HG02610 (cell line): ENCODE results near the gene FRMPD4.
"Not testable (repeated sequence)": the region's sequence is repeated elsewhere in the genome, so short reads cannot be mapped to it uniquely, and the experiment has no call there.

Experiments used
- ATAC-seq: cut with Tn5 transposase; IDR thresholded peaks from one replicate; pipeline ENCODE4 v1.9.1; 2021; ENCODE audit warnings: mild to moderate bottlenecking, moderate library complexity; ENCODE audit not compliant: unreplicated experiment

The FRMPD4 gene

DNA sequence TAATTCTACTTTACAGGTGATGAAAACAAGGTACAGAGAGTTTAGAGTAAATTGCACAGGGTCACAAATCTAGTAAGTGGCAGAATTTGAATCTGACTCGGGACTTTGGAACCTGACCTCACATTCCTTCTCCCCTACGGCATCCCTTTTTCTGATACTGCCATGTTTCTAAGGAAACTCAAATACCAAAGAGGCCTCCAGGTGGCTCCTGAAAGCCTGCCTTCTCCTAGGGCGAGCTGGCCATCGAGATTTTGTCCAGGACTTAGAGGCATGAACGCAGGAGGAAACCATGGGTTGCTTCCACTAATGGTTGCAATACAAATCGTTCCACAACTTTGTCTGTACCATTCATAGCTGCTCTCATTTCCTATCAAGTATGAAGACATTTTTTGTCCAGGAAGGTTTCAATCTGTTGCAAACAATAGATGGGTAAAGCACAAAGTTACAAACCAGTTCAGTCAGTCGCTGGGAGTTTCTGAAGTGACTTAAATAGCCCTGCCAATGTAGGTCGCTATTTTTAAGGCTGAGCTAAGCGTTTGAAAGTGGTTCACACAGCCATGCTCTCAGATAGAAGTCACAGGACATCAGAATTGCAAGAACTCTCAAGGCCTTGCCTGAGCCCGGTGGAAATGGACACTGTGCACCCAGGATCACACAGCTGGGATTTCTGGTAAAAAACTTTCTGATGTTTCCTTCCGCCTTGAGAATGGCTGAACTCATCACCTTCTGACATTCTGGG is 356.3 kb downstream of the FRMPD4 start:
- no peak for ATAC-seq

DNA sequence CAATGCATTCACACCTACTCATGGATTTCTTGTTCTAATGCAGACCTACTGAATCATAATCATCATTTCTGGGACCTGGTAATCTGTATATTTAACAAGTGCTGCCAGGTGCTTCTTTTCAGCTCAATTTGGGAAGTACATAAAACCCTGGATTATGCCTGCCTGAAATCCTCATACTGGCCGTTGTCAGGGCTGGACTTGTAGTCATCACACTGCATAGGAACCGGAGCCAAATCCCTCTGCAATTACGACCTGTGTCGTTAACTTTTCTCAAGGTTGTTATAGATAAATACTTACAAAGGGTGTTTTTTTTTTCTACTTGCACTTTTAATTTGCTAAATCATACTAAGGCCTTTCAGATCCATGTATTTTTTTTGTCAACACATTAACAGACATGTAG is 358.1 kb downstream of the FRMPD4 start:
- ATAC-seq, result no peak

DNA sequence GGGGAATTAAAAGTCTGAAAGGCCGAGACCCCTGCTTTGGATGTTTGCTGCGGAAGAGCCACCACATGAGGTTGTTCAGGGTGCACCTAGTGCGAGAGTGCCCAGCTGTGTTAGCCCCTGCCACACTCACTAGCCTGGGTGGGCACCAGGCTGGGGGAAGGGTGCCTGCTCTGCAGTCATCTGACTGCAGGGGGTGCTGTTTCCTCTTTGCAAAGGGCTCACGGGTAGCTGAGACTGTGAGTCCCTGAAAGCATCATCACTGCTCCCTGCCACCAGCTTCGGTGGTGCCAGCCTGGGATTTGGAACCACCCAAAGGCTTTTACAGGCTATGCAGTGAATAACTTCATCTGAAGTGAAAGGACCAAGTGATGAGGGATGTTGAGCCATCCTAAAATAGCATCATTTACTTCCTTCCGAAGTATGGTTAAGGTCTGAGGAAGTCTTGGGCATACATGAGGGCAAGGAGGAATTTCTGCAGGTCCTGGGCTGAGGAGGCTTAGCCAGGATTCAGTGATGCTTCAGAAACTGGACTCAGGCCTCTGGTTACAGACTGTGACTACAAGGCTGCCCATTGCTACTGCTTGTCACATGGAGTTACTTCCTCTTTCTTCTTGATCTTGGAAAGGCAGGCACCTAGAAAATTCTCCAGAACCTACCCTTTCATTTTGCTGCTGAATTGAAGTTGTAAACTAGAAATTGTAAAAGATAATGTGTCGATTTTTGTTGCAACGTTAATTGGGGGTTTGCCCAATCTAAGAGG is 359.7 kb downstream of the FRMPD4 start:
- ATAC-seq, result no peak

DNA sequence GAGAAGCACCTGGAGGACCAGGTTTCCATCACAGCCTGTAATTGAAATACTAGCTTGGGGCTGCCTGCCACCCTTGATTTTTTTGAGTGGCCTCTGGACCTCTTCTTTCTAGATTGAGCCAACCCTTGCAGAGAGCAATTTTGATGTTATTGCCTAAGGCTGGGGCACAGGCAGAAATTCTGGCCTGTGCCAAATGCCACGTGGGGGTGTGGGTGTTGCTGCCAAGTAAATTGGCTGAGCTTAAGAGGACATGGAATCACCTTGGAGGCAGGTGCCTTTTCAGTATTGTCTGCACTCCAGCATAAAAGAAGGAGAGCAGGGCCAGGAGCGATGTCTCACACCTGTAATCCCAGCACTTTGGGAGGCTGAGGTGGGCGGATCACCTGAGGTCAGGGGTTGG is 366.9 kb downstream of the FRMPD4 start:
- ATAC-seq, result no peak

DNA sequence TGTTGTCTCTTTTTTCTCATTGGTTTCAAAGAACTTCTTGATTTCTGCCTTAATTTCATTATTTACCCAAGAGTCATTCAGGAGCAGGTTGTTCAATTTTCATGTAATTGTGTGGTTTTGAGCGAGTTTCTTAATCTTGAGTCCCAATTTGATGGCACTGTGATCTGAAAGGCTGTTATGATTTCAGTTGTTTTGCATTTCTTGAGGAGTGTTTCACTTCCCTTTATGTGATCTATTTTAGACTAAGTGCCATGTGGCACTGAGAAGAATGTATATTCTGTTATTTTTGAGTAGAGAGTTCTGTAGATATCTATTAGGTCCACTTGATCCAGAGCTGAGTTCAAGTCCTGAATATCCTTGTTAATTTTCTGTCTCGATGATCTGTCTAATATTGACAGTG is 377.1 kb downstream of the FRMPD4 start:
- not testable (repeated sequence) for ATAC-seq

DNA sequence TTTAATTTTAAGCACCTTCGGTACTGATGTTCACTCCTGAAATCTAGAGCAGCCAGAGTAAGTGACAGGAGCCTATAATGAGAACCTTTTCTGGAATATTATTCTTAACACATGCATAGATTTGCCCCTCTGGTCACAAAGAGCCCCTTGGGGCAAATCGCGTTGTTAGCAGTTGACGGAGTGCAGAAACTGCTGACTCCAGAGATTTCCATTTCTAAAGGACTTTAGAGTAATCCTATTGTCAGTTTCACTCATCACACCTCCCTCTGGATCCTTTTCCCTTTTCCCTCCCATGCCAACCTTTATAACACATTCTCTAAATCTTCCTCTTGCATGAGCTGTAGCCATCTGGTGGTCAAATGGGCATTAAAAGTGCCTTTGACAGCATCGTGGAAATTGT is 388.0 kb downstream of the FRMPD4 start:
- no peak for ATAC-seq

DNA sequence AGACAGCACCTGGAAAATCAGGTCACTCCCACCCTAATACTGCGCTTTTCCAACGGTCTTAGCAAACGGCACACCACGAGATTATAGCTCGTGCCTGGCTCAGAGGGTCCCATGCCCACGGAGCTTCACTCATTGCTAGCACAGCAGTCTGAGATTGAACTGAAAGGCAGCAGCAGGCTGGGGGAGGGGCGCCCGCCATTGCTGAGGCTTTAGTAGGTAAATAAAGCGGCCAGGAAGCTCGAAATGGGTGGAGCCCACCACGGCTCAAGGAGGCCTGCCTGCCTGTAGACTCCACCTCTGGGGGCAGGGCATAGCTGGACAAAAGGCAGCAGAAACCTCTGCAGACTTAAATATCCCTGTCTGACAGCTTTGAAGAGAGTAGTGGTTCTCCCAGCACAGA is 399.8 kb downstream of the FRMPD4 start:
- ATAC-seq, result not testable (repeated sequence)

DNA sequence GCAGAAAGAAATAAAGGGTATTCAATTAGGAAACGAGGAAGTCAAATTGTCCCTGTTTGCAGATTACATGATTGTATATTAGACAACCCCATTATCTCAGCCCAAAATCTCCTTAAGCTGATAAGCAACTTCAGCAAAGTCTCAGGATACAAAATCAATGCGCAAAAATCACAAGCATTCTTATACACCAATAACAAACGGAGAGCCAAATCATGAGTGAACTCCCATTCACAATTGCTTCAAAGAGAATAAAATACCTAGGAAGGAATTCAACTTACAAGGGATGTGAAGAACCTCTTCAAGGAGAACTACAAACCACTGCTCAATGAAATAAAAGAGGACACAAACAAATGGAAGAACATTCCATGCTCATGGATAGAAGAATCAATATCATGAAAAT is 404.0 kb downstream of the FRMPD4 start:
- ATAC-seq, result not testable (repeated sequence)

DNA sequence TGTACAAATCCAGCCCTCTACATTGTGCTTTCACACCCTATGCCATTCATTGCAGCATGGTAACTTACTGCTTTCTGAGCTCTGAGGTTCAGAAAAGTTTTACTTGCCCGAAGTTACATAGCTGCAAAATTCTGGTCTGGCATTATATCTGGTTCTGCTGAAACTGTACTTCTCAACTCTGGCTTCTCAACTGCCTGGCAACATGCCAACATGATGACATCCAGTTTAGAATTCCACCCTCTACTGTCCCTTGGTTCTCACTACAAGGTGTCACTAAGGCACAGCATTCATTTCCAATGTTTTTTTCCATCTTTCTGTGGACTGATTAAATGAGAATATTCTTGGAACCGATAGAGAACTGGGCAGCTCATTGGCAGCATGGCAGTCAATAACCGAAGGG is 410.1 kb downstream of the FRMPD4 start:
- ATAC-seq, result no peak

DNA sequence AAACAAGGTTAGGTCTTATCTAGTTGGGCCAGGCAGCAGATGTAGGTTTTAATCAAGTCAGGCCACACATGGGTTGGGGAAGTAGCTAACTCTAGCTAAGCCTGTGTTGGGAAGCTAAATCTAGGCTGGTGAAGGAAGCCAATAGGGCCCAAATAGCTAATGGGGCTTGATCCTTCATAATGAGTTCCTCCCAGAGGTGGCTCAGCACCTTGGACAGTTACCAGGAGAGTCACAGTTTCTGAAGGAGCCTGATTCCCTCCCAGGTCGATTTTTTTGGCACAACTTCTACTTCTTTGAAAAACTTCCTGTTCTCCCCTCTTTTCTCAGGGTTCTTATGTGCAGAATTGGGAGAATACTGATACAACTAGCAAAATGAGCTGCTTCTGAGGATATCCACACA is 410.5 kb downstream of the FRMPD4 start:
- no peak for ATAC-seq

DNA sequence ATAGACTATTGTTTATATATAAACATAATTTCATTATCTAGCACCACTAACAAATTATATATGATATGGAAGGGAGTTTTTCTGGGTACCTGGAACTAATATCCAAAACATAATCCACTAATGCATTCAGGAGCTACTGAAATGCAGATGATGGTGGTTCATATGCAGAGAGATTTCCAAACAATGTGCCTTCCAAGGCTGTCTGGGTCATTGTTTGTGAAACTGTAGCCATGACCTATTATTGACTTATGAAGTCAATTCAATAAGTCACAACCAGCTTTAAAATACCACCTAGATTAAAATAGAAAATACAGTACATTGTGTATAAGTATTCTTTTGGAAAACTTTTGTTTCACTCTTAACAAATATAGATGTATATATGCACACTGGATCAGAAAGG is 415.9 kb downstream of the FRMPD4 start:
- no peak for ATAC-seq

DNA sequence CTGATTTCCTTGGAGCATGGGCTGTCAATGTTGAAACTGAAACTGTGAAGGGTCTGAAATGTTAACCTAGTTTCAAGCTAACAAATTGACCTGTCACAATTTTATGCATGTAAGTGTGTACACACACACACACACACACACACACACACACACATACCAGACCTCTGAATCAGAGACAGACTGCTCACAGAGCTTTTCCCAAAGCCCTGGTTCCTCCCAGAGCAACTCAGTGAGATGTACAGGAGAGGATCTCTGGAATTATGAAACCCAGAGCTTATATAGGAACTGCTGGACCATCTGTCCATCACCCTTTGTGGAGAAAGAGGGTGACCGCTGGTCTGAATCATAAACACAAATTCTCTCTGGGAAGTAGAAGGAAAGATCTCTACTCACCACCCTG is 424.8 kb downstream of the FRMPD4 start:
- no peak for ATAC-seq

DNA sequence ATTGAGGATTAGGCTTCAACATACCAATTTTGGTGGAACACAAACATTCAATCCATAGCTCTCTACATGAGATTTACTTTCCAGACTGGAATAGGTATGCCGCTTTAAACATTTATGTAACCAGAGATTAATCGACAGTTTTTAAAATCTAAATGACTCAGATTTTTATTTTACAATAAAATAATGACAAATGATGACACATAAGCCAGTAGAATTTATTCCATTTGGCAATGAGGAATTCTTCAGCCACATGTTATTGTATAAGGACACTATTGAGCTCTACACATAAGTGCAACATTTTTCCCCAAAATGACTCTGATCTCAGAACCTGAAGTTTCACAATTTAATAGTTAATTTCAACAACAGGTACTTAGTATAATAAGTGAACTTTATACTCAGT is 425.9 kb downstream of the FRMPD4 start:
- ATAC-seq, result no peak

DNA sequence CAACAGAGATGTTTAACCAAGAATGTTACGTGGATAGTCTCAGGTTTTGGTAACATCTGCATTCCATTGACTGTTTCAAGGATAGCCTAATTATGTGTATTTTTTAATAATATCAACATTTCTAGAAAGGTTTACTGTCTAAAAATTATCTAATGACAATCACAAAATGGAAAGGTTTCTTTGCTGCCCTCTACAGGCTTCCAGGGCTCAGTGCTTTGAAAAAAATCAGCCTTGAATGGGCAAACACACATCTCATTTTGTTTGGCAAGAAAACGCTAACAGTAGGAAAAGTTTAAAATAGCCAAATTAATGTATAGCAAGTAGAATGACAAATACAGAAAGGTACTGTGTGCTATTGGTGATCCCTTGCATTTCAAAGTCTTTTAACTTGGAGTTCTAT is 429.6 kb downstream of the FRMPD4 start:
- no peak for ATAC-seq

DNA sequence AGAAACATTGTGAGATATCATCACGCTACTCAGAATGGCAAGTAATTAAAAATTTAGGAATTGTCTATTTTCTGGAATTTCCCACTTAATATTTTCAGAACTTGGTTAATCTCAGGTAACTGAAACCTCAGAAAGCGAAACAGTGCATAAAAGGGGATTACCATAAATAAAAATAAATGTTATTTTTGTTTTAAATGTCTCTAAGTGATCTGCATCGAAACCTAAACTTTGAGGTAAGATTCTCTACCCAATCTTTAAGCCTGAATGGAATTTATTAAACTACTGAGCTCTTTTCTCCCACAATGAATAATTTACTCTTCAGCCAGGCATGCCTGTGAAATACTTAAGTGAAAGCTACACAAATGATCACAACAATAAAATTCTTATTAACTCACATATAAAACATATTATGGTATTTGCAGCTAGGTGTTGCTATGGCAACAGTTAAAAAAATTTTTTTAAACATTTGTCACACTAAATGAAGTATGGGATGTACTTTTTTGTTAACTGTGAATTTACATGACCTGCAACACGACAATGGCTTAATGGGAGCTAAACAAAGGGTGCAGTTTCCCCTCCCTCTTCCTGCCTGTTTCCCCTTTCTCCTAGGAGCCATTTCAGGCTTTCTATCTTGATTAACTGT is 432.7 kb downstream of the FRMPD4 start:
- ATAC-seq, result no peak

DNA sequence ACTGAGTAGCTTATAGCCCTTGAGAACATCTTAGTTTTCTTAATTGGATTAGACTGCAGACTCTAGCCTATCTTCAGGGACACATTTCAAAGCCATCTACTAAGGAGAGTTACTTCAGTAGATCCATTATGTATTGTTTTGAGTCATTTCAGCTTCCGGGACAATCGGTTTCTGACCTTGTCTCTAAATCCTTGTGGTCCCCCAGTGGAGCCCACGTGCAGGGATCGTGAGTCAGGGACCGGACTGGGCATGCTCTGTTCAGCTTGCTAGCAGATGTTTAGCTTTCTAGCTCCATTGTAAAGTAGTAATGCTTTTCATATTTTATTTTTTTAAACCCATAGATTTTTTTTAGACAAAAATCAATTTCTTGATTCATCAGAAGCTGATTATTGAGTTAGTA is 441.0 kb downstream of the FRMPD4 start:
- ATAC-seq, result no peak

DNA sequence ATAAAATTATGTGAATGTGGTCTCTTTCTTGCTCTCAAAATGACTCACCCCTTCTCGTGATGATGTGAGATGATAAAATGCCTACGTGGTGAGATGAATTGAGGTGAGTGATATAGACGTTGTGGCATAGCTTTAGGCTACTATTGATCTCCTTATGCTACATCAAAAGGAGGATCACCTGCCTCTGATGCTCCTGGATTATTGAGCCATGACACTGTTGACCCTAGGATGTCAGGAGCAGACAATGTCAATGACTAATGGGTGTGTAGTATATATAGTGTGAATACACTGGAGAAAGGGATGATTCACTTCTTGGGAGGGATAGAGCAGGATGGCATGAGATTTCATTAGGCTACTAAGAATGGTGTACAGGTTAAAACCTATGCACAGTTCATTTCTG is 442.3 kb downstream of the FRMPD4 start:
- no peak for ATAC-seq

DNA sequence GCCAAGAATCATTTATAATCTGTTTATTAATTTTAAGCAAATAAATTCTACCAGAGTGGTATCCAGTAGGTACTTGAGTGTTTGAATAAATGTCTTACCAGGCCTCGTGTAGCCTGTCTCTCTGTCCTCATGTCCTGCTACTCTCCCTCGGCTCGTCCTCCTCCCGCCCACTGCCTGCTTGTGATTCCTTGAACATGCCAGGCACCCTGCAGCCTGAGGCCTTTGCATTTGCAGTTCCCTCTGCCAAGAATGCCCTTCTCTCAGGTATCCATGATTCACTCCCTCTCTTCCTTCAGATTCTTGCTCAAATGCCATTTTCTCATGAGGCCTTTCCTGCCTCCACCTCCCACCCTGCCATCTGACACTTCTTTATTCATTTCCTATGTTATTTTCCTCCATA is 443.3 kb downstream of the FRMPD4 start:
- no peak for ATAC-seq

DNA sequence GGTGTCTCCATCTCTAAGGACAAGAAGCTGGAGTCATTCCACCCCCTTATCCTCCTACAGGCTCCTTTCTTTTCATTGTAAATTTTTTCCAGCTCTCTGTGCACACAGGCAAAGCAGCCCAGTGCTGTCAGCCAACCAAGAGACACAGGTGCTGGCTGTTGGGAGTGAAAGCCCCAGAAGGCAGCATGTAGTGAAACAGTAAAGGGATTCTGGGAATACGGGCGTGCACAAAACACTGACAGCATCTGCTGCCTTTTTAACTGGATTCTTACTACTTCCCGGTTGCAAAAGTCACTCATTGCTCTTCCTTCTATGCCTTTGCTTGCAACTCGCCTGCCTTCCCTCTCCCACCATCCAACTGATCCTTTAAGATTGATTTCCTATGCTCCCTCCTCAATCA is 444.4 kb downstream of the FRMPD4 start:
- ATAC-seq, result no peak

DNA sequence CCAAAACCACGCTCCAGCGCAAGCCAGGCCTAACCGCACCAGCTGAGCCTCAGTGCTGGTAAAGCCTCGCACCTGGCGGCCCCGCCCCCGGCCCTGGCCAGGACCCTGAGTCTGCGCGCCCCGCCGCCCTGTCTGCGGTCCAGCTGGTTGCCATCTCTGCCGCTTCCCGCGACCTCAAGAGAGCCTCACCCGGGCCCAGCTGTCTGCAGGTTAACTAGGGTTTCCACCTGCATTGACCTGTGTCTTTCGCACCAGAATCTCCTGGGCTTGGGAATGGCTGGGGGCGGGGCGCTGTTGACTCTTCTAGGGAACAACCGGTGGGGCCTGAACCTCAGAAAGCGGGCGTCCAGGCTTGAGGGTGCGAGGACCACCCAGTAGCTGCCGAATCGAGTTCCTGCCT is 445.3 kb downstream of the FRMPD4 start:
- no peak for ATAC-seq

DNA sequence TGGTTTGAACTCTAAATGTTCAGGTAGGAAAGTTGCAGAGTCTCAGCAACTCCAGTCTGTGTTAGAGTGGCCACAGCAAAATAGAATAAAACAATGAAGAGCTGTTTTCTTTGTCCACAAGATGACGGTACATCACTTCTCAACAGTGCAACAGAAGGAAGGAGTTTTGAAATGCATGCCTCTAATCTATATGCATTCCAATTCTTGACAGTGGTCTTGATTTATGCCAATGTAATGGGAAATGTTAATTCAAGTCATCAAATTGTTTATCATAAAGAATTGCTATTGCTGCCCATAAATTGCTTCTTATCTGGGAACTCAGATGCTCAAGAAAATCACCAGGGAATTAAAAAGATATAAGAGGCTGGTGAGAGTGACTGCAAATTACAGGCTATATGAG is 457.4 kb downstream of the FRMPD4 start:
- no peak for ATAC-seq

DNA sequence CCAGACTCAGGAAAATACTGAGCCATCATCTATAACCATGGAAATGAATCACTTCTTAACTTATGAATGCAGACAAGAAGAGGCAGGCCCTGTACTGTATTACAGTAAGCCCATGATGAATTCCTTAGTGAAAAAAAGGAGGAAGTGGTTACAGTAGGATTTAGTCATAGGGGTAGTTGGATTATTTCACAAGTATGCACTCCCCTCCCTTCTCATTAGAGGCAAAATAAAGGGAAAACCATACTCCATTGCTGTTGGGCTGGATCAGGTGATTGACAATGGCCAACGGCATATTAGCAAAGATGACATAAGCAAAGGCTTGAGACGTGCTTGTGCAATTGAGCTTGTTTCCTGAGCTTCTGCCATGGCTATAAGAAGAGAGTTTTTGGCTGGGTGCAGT is 471.8 kb downstream of the FRMPD4 start:
- ATAC-seq, result no peak
